HG02763 (cell line): ENCODE measurements around the gene ACCSL.

ENCODE experiments used
- ATAC-seq: cut with Tn5 transposase; IDR thresholded peaks from one replicate; pipeline ENCODE4 v1.9.1; 2021; ENCODE audit warnings: mild to moderate bottlenecking, moderate library complexity; ENCODE audit not compliant: unreplicated experiment

The ACCSL gene

GRCh38 chr11:44017443-44018126, 30.2 kb upstream of the ACCSL start:
- ATAC-seq: no peak

- ATAC-seq: no peak
These were observed 29.7 kb upstream of the ACCSL start for GRCh38 chr11:44018127-44018521.

- no peak for ATAC-seq
These were observed 29.0 kb upstream of the ACCSL start for GRCh38 chr11:44018829-44019228.

GRCh38 chr11:44024977-44025376, 22.8 kb upstream of the ACCSL start:
- ATAC-seq: no peak

- no peak for ATAC-seq
These were observed 22.1 kb upstream of the ACCSL start for GRCh38 chr11:44025727-44026126.

GRCh38 chr11:44028401-44028800, 19.4 kb upstream of the ACCSL start:
- ATAC-seq: no peak

- no peak for ATAC-seq
These were observed 18.8 kb upstream of the ACCSL start for GRCh38 chr11:44028816-44029506.

GRCh38 chr11:44029507-44029845, 18.3 kb upstream of the ACCSL start:
- no peak for ATAC-seq

- ATAC-seq: no peak
These were observed 17.5 kb upstream of the ACCSL start for GRCh38 chr11:44029977-44030911.

GRCh38 chr11:44030996-44031395, 16.8 kb upstream of the ACCSL start:
- ATAC-seq: no peak

GRCh38 chr11:44031549-44031948, 16.2 kb upstream of the ACCSL start:
- ATAC-seq: no peak

GRCh38 chr11:44032299-44033085, 15.3 kb upstream of the ACCSL start:
- no peak for ATAC-seq

- no peak for ATAC-seq
These were observed 14.3 kb upstream of the ACCSL start for GRCh38 chr11:44033411-44033850.

GRCh38 chr11:44033856-44034255, 13.9 kb upstream of the ACCSL start:
- ATAC-seq: no peak

GRCh38 chr11:44034639-44035038, 13.1 kb upstream of the ACCSL start:
- ATAC-seq: no peak

- no peak for ATAC-seq
These were observed 10.7 kb upstream of the ACCSL start for GRCh38 chr11:44036811-44037657.

GRCh38 chr11:44037658-44037998, 10.2 kb upstream of the ACCSL start:
- no peak for ATAC-seq

GRCh38 chr11:44043157-44043556, 4.6 kb upstream of the ACCSL start:
- no peak for ATAC-seq

- ATAC-seq: no peak
These were observed 1.6 kb upstream of the ACCSL start for GRCh38 chr11:44046182-44046581.

- no peak for ATAC-seq
These were observed 483 bp upstream of the ACCSL start for GRCh38 chr11:44047298-44047697.
